ENCODE measurements around the gene TNFSF15.

The TNFSF15 gene

DNA sequence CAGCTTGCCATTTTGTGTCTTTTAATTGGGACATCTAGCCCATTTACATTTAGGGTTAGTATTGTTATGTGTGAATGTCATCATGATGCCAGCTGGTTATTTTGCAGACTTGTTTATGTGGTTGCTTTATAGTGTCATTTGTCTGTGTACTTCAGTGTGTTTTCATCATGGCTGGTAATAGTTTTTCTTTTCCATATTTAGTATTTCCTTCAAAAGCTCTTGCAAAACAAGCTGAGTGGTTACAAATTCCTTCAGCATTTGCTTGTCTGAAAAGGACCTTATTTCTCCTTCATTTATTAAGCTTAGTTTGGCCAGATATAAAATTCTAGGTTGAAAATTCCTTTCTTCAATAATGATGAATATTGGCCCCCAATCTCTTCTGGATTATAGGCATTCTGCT lies 28.5 kb upstream of the TNFSF15 start:
- no peak overlapping the region for H3K27ac ChIP-seq
- TF ChIP-seq ZFX (IDR thresholded peaks at IDR 0.05) (no peak), CTCF (conservative IDR thresholded peaks at IDR 0.05) (no peak)

DNA sequence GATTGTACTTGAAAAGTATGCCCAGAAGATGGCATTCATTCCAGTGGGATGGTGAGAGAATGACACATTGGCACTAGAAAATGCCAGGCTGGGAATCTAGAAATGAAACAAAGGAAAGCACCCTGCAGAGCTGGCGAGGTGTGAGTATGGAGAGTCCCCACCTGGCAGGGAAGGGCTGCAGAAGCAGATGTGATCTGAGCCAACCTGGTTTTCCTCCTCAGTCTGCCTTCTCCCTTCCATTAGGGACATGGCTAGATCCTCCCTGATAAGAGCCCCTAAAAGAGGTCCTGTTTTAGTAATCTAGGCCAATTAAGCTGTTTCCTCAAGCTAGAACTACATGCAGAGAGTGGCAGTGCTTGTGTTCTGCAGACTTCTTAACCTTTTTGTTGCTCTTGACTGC lies 24.7 kb upstream of the TNFSF15 start:
- no peak overlapping the region for H3K27ac ChIP-seq
- TF ChIP-seq CTCF (conservative IDR thresholded peaks at IDR 0.05): no peak

DNA sequence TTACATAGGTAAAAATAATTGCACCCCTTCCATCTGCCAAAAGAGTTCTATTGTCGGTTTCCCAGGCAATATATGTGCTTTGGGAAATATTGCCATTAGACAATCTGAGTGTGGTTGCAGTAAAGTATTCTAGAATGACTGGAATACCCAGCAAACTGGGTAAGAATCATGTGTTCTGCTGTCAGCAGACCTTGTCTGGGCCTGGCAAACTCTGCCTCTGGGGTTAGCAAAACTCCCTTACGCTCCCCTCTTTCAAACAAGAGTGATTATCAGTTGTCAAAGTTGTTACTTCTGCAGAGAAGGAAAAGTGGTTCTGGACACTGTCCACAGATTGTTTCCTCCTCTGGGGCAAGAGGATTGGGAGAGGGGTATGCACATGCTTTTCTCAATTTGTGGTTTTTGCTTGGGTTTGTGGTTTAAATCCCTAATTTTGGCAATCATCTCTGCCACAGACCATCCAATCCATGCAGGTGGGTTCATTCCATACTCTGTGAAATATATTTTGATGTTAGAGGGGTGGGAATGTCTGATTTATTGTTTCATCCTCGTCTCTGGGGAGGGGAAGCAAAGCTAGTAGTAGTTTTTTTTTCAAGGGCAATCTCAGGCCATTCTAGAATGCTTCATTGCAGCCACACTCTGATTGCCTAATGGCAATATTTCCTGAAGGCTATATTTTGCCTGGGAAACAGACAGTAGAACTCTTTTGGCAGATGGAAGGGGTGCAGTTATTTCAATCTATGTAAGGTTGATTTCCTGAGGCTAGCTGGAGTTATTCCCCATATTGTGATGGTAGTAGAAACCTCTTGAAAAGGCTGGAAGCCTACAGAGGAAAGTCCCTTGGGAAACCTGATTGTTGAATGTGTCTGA lies 24.0 kb upstream of the TNFSF15 start:
- no peak for TF ChIP-seq CTCF (conservative IDR thresholded peaks at IDR 0.05)
- no peak overlapping the region for H3K27ac ChIP-seq

GRCh38 chr9:114828303-114828650 lies 22.4 kb upstream of the TNFSF15 start:
- no peak for TF ChIP-seq CTCF (conservative IDR thresholded peaks at IDR 0.05)
- TF ChIP-seq ZFX (IDR thresholded peaks at IDR 0.05): no peak
- H3K27ac ChIP-seq: no peak overlapping the region

- H3K27ac ChIP-seq: no peak overlapping the region
These were observed 21.9 kb upstream of the TNFSF15 start for GRCh38 chr9:114827641-114828302.

GRCh38 chr9:114826431-114826830 lies 20.6 kb upstream of the TNFSF15 start:
- TF ChIP-seq CTCF (conservative IDR thresholded peaks at IDR 0.05) (no peak), ZFX (IDR thresholded peaks at IDR 0.05) (no peak)
- H3K27ac ChIP-seq: no peak overlapping the region

More at GRCh38 chr9:114827641-114828302, 21.9 kb upstream of the TNFSF15 start:
- TF ChIP-seq CTCF (conservative IDR thresholded peaks at IDR 0.05) (no peak), ZFX (IDR thresholded peaks at IDR 0.05) (no peak)

GRCh38 chr9:114825126-114825795 lies 19.4 kb upstream of the TNFSF15 start:
- no peak overlapping the region for H3K27ac ChIP-seq
- TF ChIP-seq CTCF (conservative IDR thresholded peaks at IDR 0.05) (no peak), ZFX (IDR thresholded peaks at IDR 0.05) (no peak)

Measured in C4-2B (cell line).